Activated B cell treated with CpG ODN at 0.5 μM for 24 hours (primary cell): Measurements from ENCODE around the gene CUX1. TPM values are rescaled to one million over a fixed set of nuclear protein-coding genes. Genes with fewer than 3 reads are reported as not detected.
"Not testable (repeated sequence)": the region's sequence is repeated elsewhere in the genome, so short reads cannot be mapped to it uniquely, and the experiment has no call there.

Experiments
- ATAC-seq: fragments of 200-7000 bp; cut with Tn5 transposase; one replicate; pipeline ENCODE4 v1.10.0; 2021; ENCODE audit warnings: low read depth, mild to moderate bottlenecking, moderate library complexity
- CTCF ChIA-PET: fragments of 350-600 bp; sonication (Branson Sonifier 250); formaldehyde crosslinking; loops from one replicate; lab custom pipeline; 2021; ENCODE audit warnings: antibody characterized with exemption; lab: Charles Lee
- POLR2A ChIA-PET: fragments of 350-600 bp; sonication (Branson Sonifier 250); formaldehyde crosslinking; loops from one replicate; lab custom pipeline; 2021; ENCODE audit warnings: antibody characterized with exemption; lab: Charles Lee
- DNase-seq: peaks from one replicate; pipeline ENCODE4 v3.0.0; 2022
- H3K27ac Mint-ChIP-seq: one replicate; pipeline ENCODE4 v1.8.0; 2020; ENCODE audit warnings: mixed read lengths
- H3K27me3 Mint-ChIP-seq: one replicate; pipeline ENCODE4 v1.8.0; 2021; ENCODE audit warnings: mixed read lengths
- H3K36me3 Mint-ChIP-seq: one replicate; pipeline ENCODE4 v1.8.0; 2021; ENCODE audit warnings: low read depth, mixed read lengths
- H3K4me1 Mint-ChIP-seq: one replicate; pipeline ENCODE4 v1.8.0; 2021; ENCODE audit warnings: mixed read lengths
- H3K4me3 Mint-ChIP-seq: one replicate; pipeline ENCODE4 v1.8.0; 2020; ENCODE audit warnings: mild to moderate bottlenecking, mixed read lengths
- H3K9me3 Mint-ChIP-seq: one replicate; pipeline ENCODE4 v1.8.0; 2020; ENCODE audit warnings: mixed read lengths
- intact Hi-C: fragments of 100-400 bp; cut with micrococcal nuclease; formaldehyde crosslinking; loops from one replicate; pipeline ENCODE4 v1.15.1; 2024
- total RNA-seq: library from RNA; stranded (reverse); gene quantifications from 2 replicates; pipeline ENCODE4 v1.2.3, GENCODE V29; 2022
- TF ChIP-seq, protein P1 (sequence below): fragments of 200-600 bp; IDR thresholded peaks from one replicate; pipeline ENCODE4 v1.8.0; 2022; ENCODE audit warnings: antibody characterized with exemption, mild to moderate bottlenecking

CUX1 gene
- total RNA-seq, 1 donor from 2014 or later = 61.7 TPM

- POLR2A ChIA-PET = no interaction called here
Measured at GRCh38 chr7:101867265-101867664, 49.8 kb downstream of the CUX1 start.

GRCh38 chr7:101867681-101868080 lies 50.3 kb downstream of the CUX1 start:
- H3K36me3 Mint-ChIP-seq, H3K27ac Mint-ChIP-seq, CTCF ChIA-PET, ATAC-seq, POLR2A ChIA-PET, H3K9me3 Mint-ChIP-seq, intact Hi-C loops, DNase-seq, H3K4me3 Mint-ChIP-seq, H3K27me3 Mint-ChIP-seq: not testable (repeated sequence)
- H3K4me1 Mint-ChIP-seq = peaks cover 49% of the 10 kb centered on the region

More at GRCh38 chr7:101867265-101867664, 49.8 kb downstream of the CUX1 start:
- no peaks in the 10 kb centered on the region for H3K9me3 Mint-ChIP-seq
- CTCF ChIA-PET = no interaction called here
- intact Hi-C loops = no loop called here
- no peaks in the 10 kb centered on the region for H3K27me3 Mint-ChIP-seq
- no peak overlapping the region for H3K27ac Mint-ChIP-seq
- peaks cover 1% of the 10 kb centered on the region for H3K36me3 Mint-ChIP-seq
- DNase-seq (no peak), ATAC-seq (no peak)
- H3K4me3 Mint-ChIP-seq = no peak overlapping the region
- H3K4me1 Mint-ChIP-seq = peaks cover 52% of the 10 kb centered on the region
- TF ChIP-seq, protein P1, sequence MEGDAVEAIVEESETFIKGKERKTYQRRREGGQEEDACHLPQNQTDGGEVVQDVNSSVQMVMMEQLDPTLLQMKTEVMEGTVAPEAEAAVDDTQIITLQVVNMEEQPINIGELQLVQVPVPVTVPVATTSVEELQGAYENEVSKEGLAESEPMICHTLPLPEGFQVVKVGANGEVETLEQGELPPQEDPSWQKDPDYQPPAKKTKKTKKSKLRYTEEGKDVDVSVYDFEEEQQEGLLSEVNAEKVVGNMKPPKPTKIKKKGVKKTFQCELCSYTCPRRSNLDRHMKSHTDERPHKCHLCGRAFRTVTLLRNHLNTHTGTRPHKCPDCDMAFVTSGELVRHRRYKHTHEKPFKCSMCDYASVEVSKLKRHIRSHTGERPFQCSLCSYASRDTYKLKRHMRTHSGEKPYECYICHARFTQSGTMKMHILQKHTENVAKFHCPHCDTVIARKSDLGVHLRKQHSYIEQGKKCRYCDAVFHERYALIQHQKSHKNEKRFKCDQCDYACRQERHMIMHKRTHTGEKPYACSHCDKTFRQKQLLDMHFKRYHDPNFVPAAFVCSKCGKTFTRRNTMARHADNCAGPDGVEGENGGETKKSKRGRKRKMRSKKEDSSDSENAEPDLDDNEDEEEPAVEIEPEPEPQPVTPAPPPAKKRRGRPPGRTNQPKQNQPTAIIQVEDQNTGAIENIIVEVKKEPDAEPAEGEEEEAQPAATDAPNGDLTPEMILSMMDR = no peak

- Mint-ChIP-seq H3K27me3 (no peaks in the 10 kb centered on the region), H3K4me3 (no peak overlapping the region), H3K36me3 (peaks cover 1% of the 10 kb centered on the region), H3K27ac (no peak overlapping the region), H3K9me3 (no peaks in the 10 kb centered on the region), H3K4me1 (peaks cover 47% of the 10 kb centered on the region)
- TF ChIP-seq, protein P1 = no peak
- intact Hi-C loops = no loop called here
- CTCF ChIA-PET = no interaction called here
- POLR2A ChIA-PET = no interaction called here
- no peak for DNase-seq
- no peak for ATAC-seq
Measured at GRCh38 chr7:101868191-101868950, 50.9 kb downstream of the CUX1 start.

DNA sequence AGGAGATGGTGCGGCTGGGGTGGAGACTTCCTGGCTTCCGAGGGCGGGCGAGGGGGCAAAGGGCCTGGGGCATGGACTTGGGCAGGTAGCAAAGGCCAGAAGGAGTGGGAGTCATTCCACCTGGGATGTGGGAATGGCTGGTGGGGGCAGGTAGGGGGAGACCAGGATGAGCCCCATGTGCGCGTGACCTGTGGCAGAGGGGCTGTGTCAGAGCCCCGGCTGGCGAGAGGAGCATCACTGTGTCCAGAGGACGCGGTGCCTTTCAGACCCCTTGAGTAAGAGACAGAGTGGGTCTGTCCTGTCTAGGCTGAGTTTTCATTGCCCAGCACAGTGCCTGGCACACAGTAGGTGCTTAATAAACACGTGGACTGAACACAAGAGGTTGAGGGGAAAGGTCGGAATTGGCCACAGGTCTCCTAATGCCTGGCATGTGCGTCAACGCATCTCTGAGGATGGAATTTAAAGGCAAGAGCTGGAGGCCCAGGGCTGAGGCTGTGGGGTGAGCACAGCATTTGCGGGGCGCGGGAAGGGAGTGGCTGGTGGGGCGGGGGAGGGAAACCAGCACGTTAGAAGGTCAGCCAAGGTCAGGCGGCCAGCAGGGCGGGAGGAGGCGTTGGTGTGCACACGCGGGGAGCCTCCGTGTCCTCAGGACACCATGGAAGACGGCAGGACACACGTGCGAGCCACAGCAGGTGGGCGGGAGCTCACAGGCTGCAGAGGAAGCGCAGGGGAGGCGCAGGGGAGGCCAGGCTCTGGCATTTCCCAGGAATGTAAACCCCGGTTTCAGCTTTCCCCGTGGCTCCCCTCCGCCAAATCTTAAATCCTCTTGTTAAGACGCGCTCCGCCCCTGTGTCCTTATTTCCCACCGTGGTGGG lies 51.8 kb downstream of the CUX1 start:
- Mint-ChIP-seq H3K4me1 (peaks cover 40% of the 10 kb centered on the region), H3K36me3 (peaks cover 1% of the 10 kb centered on the region), H3K27ac (no peak overlapping the region), H3K27me3 (no peaks in the 10 kb centered on the region), H3K9me3 (no peaks in the 10 kb centered on the region), H3K4me3 (no peak overlapping the region)
- TF ChIP-seq, protein P1 = no peak
- DNase-seq (no peak), ATAC-seq (no peak)
- intact Hi-C loops = no loop called here
- CTCF ChIA-PET = no interaction called here
- POLR2A ChIA-PET = no interaction called here

GRCh38 chr7:101869901-101870290 lies 52.5 kb downstream of the CUX1 start:
- ATAC-seq (no peak), DNase-seq (no peak)
- Mint-ChIP-seq H3K4me1 (peaks cover 38% of the 10 kb centered on the region), H3K36me3 (peaks cover 1% of the 10 kb centered on the region), H3K4me3 (no peak overlapping the region), H3K27me3 (no peaks in the 10 kb centered on the region), H3K27ac (no peak overlapping the region), H3K9me3 (no peaks in the 10 kb centered on the region)
- ChIA-PET CTCF (no interaction called here), POLR2A (interaction anchor here (1.0 kb wide), 1 partner anchor 176 kb away, joined by 5 read pairs; no protein-coding TSS in a partner anchor)
- intact Hi-C loops = no loop called here
- TF ChIP-seq, protein P1 = no peak
